ENCODE data around the gene PROSER3. TPM values are rescaled to one million over a fixed set of nuclear protein-coding genes. Genes with fewer than 3 reads are reported as not detected.

Gene PROSER3
- total and polyA plus RNA-seq, 2 donors (not counting 3 experiments of a cell fraction or from before 2014, with no cell fraction given), result 18.3 to 28.3 TPM

GRCh38 chr19:35734273-35734672 lies 23.7 kb upstream of the PROSER3 start:
- Histone ChIP-seq H3K4me3 (replicated peaks in 1 of 3; ENCODE audit: insufficient read depth in 1 of 3, low read depth in 1 of 3, low read length in 3 of 3) (no peak overlapping the region), H3K9ac (replicated peaks; ENCODE audit: extremely low read depth, insufficient read depth, low read length) (no peak overlapping the region), H2AFZ (ENCODE audit: low read depth, low read length) (no peak overlapping the region), H3K27ac (ENCODE audit: insufficient read depth, low read depth, low read length) (no peak overlapping the region), H3K4me1 (ENCODE audit: control insufficient read depth, extremely low read depth, insufficient read depth, low read length) (no peaks in the 10 kb centered on the region), H3K79me2 (ENCODE audit: control insufficient read depth, insufficient read depth, low read length) (no peaks in the 10 kb centered on the region), H3K27me3 (ENCODE audit: control insufficient read depth in 2 of 2, insufficient read depth in 2 of 2, low read length in 2 of 2) (no peaks in the 10 kb centered on the region), H3K9me1 (replicated peaks; ENCODE audit: control insufficient read depth, extremely low read depth, insufficient read depth, low read length) (no peaks in the 10 kb centered on the region), H4K20me1 (replicated peaks; ENCODE audit: control insufficient read depth, extremely low read depth, insufficient read depth, low read length) (no peaks in the 10 kb centered on the region), H3K4me2 (ENCODE audit: insufficient read depth, low read length) (no peak overlapping the region), H3K9me3 (replicated peaks; ENCODE audit: control insufficient read depth, insufficient read depth, low read length) (no peaks in the 10 kb centered on the region), H3K36me3 (ENCODE audit: control insufficient read depth in 2 of 2, extremely low read depth in 1 of 2, insufficient read depth in 2 of 2, low read length in 2 of 2) (peaks cover 13 to 68% of the 10 kb centered on the region in 2 experiments)
- intact Hi-C loops (cut with micrococcal nuclease), result no loop called here
- FAIRE-seq (no peak), DNase-seq (ENCODE audit: low read depth, low spot score) (no peak)
- TF ChIP-seq MAX (IDR thresholded peaks at IDR 0.05; ENCODE audit: insufficient read depth, insufficient read length), result no peak
- TF ChIP-seq POLR2A (IDR thresholded peaks at IDR 0.05; ENCODE audit: low read depth, low read length), result no peak
- no peak for TF ChIP-seq EZH2 (IDR thresholded peaks at IDR 0.05; ENCODE audit: borderline replicate concordance, low read depth, low read length, severe bottlenecking)
- no peak for TF ChIP-seq CTCF (IDR thresholded peaks at IDR 0.05; ENCODE audit: extremely low read depth in 1 of 2, insufficient read depth in 1 of 2, low read depth in 1 of 2, low read length in 2 of 2)
- no peak for TF ChIP-seq JUN (IDR thresholded peaks at IDR 0.05; ENCODE audit: borderline replicate concordance, insufficient read depth, insufficient read length, low read depth)
- no peak for TF ChIP-seq MYC (IDR thresholded peaks at IDR 0.05; ENCODE audit: low read depth, low read length)
- no peak for TF ChIP-seq POLR2AphosphoS5 (IDR thresholded peaks at IDR 0.05; ENCODE audit: insufficient read depth, low read depth, low read length)
- TF ChIP-seq GATA2 (IDR thresholded peaks at IDR 0.05; ENCODE audit: insufficient read depth, insufficient read length, low read depth, low read length), result no peak
- CTCF ChIA-PET, result no interaction called here
- POLR2A ChIA-PET, result no interaction called here
- dilution Hi-C loops (cut with MboI; ENCODE audit: extremely low pct_ligation_motif_present, low sequenced_read_pairs), result no loop called here
- no TSS peak for BruUV-seq (replicated peaks)
